HEK293 (cell line): ENCODE results near the gene PRELID1.

Experiments used
- CTCF ChIA-PET: fragments of 350-600 bp; formaldehyde crosslinking; extraction: SDS; loops from one replicate; lab custom pipeline; 2021; ENCODE audit warnings: antibody characterized with exemption; lab: Yijun Ruan, JAX
- POLR2A ChIA-PET: fragments of 300-600 bp; formaldehyde crosslinking; extraction: SDS; loops from one replicate; lab custom pipeline; 2020; ENCODE audit warnings: antibody characterized with exemption, inconsistent platforms; lab: Yijun Ruan, JAX
- H3K27ac ChIP-seq: fragments of 200-500 bp; sonication (Bioruptor generic); 2 replicates; pipeline ENCODE4 v1.5.1; 2014; ENCODE audit warnings: low read depth, low read length, control low read depth, inconsistent platforms; ENCODE audit errors: extremely low read depth
- H3K36me3 ChIP-seq, 2 experiments: fragments of 200-500 bp in 1 of 2; sonication (Bioruptor generic) in 1 of 2; 1 replicate in 1 of 2; 2 replicates in 1 of 2; pipeline ENCODE4 v1.5.1; 2014 to 2017; ENCODE audit warnings: inconsistent platforms in 2 of 2, low read length in 2 of 2; ENCODE audit not compliant: control insufficient read depth in 2 of 2, insufficient read depth in 1 of 2
- H3K4me1 ChIP-seq: fragments of 200-500 bp; sonication (Bioruptor generic); 2 replicates; pipeline ENCODE4 v1.5.1; 2014; ENCODE audit warnings: mild to moderate bottlenecking, low read length, inconsistent platforms; ENCODE audit not compliant: control insufficient read depth, insufficient read depth
- H3K4me3 ChIP-seq: 2 replicates; pipeline ENCODE4 v1.5.1; 2011; ENCODE audit warnings: low read depth, mild to moderate bottlenecking, control low read depth, low read length, moderate library complexity
- H3K9me3 ChIP-seq: fragments of 200-500 bp; sonication (Bioruptor generic); 2 replicates; pipeline ENCODE4 v1.5.1; 2014; ENCODE audit warnings: low read depth, low read length, inconsistent platforms; ENCODE audit not compliant: control insufficient read depth, insufficient read depth
- GLIS2 ChIP-seq: fragments of 450-650 bp; formaldehyde crosslinking; IDR thresholded peaks from 2 replicates; pipeline ENCODE4 v1.5.1; 2016; ENCODE audit warnings: missing biosample characterization, missing genetic modification characterization
- MEIS1 ChIP-seq: sonication (generic); formaldehyde crosslinking; IDR thresholded peaks from 2 replicates; pipeline ENCODE4 v1.8.1; 2022; ENCODE audit warnings: missing genetic modification reagents, mild to moderate bottlenecking, borderline replicate concordance
- ZBTB21 ChIP-seq: fragments of 450-650 bp; formaldehyde crosslinking; IDR thresholded peaks from 2 replicates; pipeline ENCODE4 v1.5.1; 2017; ENCODE audit warnings: missing biosample characterization, missing genetic modification characterization
- ZNF19 ChIP-seq: fragments of 450-650 bp; formaldehyde crosslinking; IDR thresholded peaks from 2 replicates; pipeline ENCODE4; 2016; ENCODE audit warnings: missing biosample characterization, missing genetic modification characterization, low read depth
- ZNF292 ChIP-seq: fragments of 450-650 bp; formaldehyde crosslinking; IDR thresholded peaks from 2 replicates; pipeline ENCODE4 v1.5.1; 2016; ENCODE audit warnings: low read depth, missing biosample characterization, missing genetic modification characterization, borderline replicate concordance
- ZNF324 ChIP-seq: fragments of 450-650 bp; formaldehyde crosslinking; IDR thresholded peaks from 2 replicates; pipeline ENCODE4 v1.5.1; 2016; ENCODE audit warnings: missing biosample characterization, missing genetic modification characterization
- ZNF514 ChIP-seq: fragments of 450-650 bp; formaldehyde crosslinking; IDR thresholded peaks from 2 replicates; pipeline ENCODE4 v1.5.1; 2016; ENCODE audit warnings: missing biosample characterization, missing genetic modification characterization
- ZNF621 ChIP-seq: fragments of 450-650 bp; formaldehyde crosslinking; IDR thresholded peaks from 2 replicates; pipeline ENCODE4 v1.5.1; 2017; ENCODE audit warnings: missing biosample characterization, missing genetic modification characterization
- ZNF626 ChIP-seq: fragments of 450-650 bp; sonication (Bioruptor Pico); formaldehyde crosslinking; IDR thresholded peaks from 2 replicates; pipeline ENCODE4 v1.5.1; 2018; ENCODE audit warnings: missing biosample characterization, missing genetic modification characterization, inconsistent platforms
- ZNF747 ChIP-seq: fragments of 450-650 bp; formaldehyde crosslinking; IDR thresholded peaks from 2 replicates; pipeline ENCODE4 v1.5.1; 2016; ENCODE audit warnings: missing biosample characterization, missing genetic modification characterization
- TF ChIP-seq, protein P1 (sequence below): fragments of 450-650 bp; formaldehyde crosslinking; IDR thresholded peaks from 2 replicates; pipeline ENCODE4 v1.5.1; 2016; ENCODE audit warnings: missing biosample characterization, missing genetic modification characterization
- TF ChIP-seq, protein P2 (sequence below): fragments of 450-650 bp; formaldehyde crosslinking; IDR thresholded peaks from 2 replicates; pipeline ENCODE4 v1.5.1; 2016; ENCODE audit warnings: missing biosample characterization, missing genetic modification characterization

The PRELID1 gene

DNA sequence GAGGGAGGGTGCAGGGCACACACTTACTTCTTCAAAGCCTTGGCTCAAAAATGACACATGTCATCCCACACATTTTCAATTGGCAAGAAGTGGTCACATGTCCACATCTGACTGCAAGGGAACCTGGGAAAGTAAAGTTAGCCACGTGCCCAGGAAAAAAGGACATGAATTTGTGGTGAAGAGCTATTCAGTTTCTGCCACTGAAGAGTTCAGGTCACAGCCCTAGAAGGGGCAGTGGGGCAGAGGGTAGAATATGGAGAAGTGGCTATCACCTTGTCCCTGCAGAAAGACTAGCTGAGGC, 52.2 kb downstream of the PRELID1 start:
- no peaks in the 10 kb centered on the region for H3K4me1 ChIP-seq
- H3K27ac ChIP-seq = no peak overlapping the region
- ChIA-PET POLR2A (no interaction called here), CTCF (interaction anchor here (0.7 to 1.5 kb wide), 6 partner anchors 13 to 54 kb away, joined by 3 to 5 read pairs (median 3); no protein-coding TSS in a partner anchor)
- no peaks in the 10 kb centered on the region for H3K9me3 ChIP-seq
- no peak overlapping the region for H3K4me3 ChIP-seq
- no peaks in the 10 kb centered on the region for H3K36me3 ChIP-seq
- TF ChIP-seq GLIS2 (tag by site-specific recombination) = no peak
- TF ChIP-seq ZNF19 (tag by site-specific recombination) = no peak
- TF ChIP-seq MEIS1 = no peak
- no peak for TF ChIP-seq ZNF324 (tag by site-specific recombination)
- no peak for TF ChIP-seq ZNF292 (tag by site-specific recombination)
- no peak for TF ChIP-seq ZNF514 (tag by site-specific recombination)
- no peak for TF ChIP-seq ZNF621 (tag by site-specific recombination)
- no peak for TF ChIP-seq ZBTB21 (tag by site-specific recombination)
- TF ChIP-seq, protein P1, sequence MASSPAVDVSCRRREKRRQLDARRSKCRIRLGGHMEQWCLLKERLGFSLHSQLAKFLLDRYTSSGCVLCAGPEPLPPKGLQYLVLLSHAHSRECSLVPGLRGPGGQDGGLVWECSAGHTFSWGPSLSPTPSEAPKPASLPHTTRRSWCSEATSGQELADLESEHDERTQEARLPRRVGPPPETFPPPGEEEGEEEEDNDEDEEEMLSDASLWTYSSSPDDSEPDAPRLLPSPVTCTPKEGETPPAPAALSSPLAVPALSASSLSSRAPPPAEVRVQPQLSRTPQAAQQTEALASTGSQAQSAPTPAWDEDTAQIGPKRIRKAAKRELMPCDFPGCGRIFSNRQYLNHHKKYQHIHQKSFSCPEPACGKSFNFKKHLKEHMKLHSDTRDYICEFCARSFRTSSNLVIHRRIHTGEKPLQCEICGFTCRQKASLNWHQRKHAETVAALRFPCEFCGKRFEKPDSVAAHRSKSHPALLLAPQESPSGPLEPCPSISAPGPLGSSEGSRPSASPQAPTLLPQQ (tag by site-specific recombination) = no peak
- TF ChIP-seq ZNF626 = no peak
- TF ChIP-seq ZNF747 (tag by site-specific recombination) = no peak
- TF ChIP-seq, protein P2, sequence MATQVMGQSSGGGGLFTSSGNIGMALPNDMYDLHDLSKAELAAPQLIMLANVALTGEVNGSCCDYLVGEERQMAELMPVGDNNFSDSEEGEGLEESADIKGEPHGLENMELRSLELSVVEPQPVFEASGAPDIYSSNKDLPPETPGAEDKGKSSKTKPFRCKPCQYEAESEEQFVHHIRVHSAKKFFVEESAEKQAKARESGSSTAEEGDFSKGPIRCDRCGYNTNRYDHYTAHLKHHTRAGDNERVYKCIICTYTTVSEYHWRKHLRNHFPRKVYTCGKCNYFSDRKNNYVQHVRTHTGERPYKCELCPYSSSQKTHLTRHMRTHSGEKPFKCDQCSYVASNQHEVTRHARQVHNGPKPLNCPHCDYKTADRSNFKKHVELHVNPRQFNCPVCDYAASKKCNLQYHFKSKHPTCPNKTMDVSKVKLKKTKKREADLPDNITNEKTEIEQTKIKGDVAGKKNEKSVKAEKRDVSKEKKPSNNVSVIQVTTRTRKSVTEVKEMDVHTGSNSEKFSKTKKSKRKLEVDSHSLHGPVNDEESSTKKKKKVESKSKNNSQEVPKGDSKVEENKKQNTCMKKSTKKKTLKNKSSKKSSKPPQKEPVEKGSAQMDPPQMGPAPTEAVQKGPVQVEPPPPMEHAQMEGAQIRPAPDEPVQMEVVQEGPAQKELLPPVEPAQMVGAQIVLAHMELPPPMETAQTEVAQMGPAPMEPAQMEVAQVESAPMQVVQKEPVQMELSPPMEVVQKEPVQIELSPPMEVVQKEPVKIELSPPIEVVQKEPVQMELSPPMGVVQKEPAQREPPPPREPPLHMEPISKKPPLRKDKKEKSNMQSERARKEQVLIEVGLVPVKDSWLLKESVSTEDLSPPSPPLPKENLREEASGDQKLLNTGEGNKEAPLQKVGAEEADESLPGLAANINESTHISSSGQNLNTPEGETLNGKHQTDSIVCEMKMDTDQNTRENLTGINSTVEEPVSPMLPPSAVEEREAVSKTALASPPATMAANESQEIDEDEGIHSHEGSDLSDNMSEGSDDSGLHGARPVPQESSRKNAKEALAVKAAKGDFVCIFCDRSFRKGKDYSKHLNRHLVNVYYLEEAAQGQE (tag by site-specific recombination) = no peak
